GM21723 (cell line): ENCODE results near the gene NDC1.
"Not testable (repeated sequence)": the region's sequence is repeated elsewhere in the genome, so short reads cannot be mapped to it uniquely, and the experiment has no call there.

Source experiments
- ATAC-seq: cut with Tn5 transposase; IDR thresholded peaks from one replicate; pipeline ENCODE4 v1.9.1; 2021; ENCODE audit warnings: mild to moderate bottlenecking, moderate library complexity; ENCODE audit not compliant: unreplicated experiment

NDC1 gene, protein sequence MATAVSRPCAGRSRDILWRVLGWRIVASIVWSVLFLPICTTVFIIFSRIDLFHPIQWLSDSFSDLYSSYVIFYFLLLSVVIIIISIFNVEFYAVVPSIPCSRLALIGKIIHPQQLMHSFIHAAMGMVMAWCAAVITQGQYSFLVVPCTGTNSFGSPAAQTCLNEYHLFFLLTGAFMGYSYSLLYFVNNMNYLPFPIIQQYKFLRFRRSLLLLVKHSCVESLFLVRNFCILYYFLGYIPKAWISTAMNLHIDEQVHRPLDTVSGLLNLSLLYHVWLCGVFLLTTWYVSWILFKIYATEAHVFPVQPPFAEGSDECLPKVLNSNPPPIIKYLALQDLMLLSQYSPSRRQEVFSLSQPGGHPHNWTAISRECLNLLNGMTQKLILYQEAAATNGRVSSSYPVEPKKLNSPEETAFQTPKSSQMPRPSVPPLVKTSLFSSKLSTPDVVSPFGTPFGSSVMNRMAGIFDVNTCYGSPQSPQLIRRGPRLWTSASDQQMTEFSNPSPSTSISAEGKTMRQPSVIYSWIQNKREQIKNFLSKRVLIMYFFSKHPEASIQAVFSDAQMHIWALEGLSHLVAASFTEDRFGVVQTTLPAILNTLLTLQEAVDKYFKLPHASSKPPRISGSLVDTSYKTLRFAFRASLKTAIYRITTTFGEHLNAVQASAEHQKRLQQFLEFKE

GRCh38 chr1:53837924-53838653 lies at the start of gene NDC1:
Gene NDC1, minus strand, starts transcription at chr1:53838296. Its CDS starts 35 bp downstream, at chr1:53838261.
- peak; percentile 88 for ATAC-seq

DNA sequence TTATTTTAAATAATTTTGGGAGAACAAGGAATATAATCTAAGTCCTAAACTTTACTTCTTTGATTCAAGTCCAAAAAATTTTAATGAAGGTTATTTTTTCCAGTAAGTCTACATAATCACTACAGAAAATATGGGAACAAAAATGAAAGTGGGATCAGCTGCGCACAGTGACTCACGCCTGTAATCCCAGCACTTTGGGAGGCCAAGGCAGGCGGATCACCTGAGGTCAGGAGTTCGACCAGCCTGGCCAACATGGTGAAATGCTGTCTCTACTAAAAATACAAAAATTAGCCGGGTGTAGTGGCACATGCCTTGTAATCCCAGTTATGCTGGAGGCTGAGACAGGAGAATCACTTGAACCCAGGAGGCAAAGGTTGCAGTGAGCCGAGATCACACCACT lies 45.5 kb upstream of the NDC1 start:
- ATAC-seq: not testable (repeated sequence)

DNA sequence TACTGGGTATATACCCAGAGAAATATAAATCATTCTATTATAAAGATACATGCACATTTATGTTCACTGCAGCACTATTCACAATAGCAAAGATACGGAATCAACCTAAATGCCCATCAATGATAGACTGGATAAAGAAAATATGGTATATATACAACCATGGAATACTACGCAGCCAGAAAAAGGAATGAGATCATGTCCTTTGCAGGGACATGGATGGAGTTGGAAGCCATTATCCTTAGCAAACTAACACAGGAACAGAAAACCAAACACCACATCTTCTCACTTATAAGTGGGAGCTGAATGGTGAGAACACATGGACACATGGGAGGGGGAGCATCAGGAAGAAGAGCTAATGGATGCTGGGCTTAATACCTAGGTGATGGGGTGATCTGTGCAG lies 43.8 kb upstream of the NDC1 start:
- not testable (repeated sequence) for ATAC-seq

GRCh38 chr1:53878492-53879105 lies 40.5 kb upstream of the NDC1 start:
- ATAC-seq: no peak

GRCh38 chr1:53875150-53875549 lies 37.1 kb upstream of the NDC1 start:
- ATAC-seq: not testable (repeated sequence)

DNA sequence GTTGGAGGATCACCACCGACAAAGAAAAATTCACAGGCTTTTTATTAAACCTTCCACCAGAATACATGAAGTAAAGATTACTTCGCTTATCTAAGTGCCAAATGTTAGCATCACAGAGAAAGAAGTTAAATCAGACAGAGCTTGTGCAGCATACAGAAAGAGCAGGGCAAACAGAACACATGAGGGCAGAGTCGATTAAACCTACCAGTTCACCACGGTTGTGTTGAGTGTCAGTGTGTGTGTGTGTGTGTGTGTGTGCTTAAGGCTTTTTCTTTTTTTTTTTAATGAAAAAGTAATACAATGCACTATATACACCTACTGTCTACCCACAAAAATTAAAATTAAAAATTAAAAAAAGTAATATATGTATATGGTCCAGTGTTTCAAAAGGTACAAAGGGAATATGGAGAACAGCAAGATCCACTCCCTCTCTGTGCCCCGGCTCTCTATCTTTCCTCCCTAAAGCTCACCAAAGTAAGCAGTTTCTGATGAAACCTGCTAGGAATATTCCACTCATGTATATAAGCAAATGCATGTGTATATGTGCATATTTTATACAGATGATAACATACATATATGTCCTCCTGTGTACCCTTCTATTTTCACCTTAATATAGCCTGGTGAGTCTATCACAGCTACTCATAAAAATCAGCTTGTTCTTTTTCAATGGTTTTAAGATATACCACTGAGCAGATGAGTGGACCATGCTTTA lies 33.8 kb upstream of the NDC1 start:
- no peak for ATAC-seq

DNA sequence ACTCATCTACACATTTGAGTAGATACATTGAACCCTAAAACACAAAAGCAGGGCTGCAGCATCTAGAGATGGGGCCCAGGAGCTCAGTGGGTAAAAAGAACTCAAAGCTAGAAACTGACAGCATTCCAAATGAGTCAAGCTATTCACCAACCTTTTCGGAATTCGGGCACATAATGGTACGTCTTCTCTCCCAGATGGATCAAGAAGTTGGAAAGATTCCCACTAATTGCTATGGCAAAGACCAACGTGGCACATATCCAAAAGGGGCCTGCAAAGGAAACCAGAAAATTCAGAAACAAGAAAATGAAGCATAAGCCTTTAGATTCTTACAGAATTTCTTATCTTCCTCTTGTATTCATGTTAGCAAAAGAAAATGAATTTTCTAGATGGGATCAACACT lies 33.1 kb upstream of the NDC1 start:
- no peak for ATAC-seq

DNA sequence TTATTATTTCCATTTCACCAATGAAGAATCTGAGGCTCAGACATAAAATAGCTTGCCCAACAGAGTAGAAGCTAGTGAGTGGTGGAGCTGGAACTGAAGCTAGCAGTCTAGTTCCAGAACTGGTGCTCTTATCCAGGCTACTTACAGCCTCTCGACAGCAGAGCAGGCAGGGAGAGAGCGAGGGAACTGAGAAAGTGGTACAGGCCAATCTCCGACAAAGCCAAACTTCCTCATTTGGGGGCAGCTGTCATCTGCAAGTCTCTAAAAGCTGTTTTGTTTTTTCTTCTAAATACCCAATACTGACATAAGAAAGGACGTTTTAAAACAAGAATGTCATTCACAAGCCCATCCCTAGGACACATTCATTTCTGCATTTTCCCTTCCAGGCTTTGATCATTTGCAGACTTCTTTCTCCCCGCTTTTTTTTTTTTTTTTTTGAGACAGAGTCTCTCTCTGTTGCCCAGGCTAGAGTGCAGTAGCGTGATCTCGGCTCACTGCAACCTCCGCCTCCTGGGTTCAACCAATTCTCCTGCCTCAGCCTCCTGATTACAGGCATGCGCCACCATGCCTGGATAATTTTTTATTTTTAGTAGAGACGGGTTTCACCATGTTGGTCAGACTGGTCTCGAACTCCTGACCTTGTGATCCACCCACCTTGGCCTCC lies 31.5 kb upstream of the NDC1 start:
- no peak for ATAC-seq

DNA sequence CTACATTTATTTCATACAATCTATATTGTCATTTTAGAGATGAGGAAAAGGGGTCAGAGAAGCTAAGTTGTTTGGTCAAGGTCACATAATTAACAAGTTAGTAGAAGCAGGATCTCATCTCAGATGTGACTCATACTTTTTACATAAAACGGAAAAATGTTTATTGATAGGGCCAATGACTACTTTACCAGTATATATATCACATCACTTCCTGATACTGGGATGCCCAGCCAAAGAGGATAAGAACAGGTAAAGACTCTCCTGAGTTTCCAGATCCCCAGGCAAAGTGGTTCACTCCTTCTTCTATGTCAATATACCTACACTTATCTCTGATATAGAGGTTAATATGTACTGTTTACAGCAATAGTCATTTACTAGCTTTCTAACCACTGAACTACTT lies 30.5 kb upstream of the NDC1 start:
- no peak for ATAC-seq

DNA sequence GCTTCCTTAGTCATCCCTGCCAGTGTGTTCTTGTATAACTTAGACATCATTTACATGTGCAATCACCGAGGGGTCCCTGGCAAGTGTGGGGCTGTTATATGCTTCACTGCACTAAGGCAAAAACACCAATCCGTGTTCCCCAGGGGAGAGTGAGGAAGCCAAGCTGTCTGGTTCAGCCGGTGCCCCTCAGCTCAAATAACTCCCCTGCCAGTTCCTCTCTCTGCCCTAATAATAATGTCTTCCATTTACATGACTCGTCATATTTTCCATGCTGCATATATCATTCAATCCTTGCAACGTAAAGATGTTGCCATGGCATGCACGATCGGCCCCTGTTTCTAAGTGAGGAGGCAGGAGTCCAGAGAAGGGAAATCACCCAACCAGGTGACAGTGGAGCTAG lies 24.4 kb upstream of the NDC1 start:
- no peak for ATAC-seq

DNA sequence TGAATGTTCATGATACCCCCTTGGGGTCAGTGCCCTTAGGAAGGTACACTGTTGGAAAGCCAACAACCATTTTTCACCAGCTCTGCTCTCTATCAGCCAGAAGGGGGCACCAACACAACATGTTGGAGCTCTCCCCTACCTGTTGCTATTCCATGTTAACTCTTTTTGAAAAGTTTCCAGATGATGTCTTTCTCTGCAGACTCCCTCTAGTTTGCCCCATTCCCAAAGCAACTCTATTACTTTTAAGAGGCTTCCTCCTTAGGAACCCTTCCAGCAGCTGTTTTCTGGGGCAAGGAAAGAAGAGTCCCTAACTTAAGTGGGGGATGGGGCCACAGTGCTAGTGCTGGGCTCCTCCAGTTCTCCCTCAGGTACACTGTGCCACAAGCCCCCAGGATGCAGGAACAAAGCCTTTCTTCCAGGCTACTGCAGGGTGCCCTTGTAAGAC lies 22.9 kb upstream of the NDC1 start:
- ATAC-seq: peak; percentile 59

DNA sequence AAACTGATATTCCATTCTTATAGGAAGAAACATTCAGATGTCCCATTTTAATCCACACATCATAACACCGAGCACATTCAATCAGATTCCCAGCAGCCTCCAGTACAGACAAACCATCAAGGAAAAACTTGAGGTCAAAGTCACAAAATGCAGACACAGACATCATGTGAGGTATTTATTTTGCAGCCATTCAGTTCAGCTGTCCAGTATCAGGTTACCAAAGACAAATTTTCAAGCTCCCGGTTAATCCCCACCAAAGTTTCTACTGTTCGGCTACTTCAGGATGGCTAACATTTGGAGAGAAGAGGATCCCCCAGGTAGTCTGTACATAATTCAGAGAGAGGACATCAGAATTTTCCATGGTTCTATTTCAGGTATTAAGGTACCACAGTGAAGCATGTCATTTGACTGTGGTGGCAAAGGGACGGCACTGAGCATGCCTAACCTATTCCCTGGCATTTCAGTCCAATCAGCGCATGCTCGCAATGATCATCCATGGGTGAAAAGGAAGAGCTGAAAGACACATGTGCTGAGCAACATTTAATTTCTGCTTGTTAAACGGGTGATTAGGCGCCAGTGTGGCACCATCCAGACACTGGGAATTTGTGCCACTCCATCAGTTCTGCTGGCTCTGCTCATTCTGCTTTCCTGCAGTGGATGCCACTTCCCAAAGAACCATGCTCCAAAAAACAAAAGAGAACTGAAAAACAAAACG lies 13.6 kb upstream of the NDC1 start:
- ATAC-seq: no peak

DNA sequence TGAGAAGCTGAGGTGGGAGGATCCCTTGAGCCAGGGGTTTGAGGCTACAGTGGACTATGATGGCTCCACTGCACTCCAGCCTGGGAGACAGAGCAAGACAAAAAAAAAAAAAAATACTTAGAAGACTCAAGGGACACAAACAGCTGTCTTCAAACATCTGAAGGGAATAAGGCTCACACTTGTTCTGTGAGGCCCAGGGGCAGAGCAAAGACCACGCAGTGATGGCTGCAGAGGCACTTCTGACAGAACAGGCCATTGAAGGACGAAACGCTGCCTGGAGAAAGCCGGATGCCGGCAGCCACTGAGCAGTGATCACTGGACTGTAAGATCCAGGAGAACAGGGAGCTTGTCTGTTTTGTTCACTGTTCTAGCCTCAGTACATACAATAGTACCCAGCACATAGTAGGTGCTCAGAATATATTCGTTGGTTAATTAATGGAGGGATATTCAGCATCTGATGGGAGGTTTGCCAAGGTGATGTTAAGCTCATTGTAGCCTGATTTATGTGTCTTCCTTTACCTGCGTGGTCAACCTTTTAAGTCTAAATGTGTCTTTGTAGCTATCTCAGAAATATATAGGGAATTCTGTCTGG lies 12.1 kb upstream of the NDC1 start:
- no peak for ATAC-seq

- ATAC-seq: no peak
Measured at GRCh38 chr1:53847980-53848379, 9.9 kb upstream of the NDC1 start.

GRCh38 chr1:53842347-53842746 lies 4.3 kb upstream of the NDC1 start:
- no peak for ATAC-seq

- no peak for ATAC-seq
Measured at GRCh38 chr1:53838654-53838974, 518 bp upstream of the NDC1 start.

GRCh38 chr1:53837646-53837923 lies 511 bp downstream of the NDC1 start:
- ATAC-seq: no peak

GRCh38 chr1:53835491-53835890 lies 2.6 kb downstream of the NDC1 start:
- ATAC-seq: no peak

DNA sequence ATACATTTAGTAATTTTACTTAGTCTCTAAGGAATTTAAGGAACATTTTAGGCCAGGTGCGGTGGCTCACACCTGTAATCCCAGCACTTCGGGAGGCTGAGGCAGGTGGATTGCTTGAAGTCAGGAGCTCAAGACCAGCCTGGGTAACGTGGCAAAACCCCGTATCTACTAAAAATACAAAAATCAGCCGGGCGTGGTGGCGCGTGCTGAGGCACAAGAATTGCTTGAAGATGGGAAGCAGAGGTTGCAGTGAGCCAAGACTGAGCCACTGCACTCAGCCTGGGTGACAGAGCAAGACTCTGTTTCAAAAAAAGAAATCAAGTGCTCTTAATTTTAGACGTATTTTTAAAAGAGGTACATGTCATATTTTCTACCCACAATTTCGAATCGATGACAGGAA lies 3.3 kb downstream of the NDC1 start:
- no peak for ATAC-seq
